NCI-H128 (cell line): ENCODE measurements around the gene CIAO2A.

Experiments
- DNase-seq: peaks from one replicate; lab custom pipeline; 2025; ENCODE audit not compliant: unreplicated experiment; lab: John Stamatoyannopoulos, UW

The CIAO2A gene

GRCh38 chr15:64045101-64045435, 48.6 kb downstream of the CIAO2A start:
- DNase-seq: no peak

- no peak for DNase-seq
These were observed 49.1 kb downstream of the CIAO2A start for GRCh38 chr15:64044300-64045100.

- no peak for DNase-seq
These were observed 54.6 kb downstream of the CIAO2A start for GRCh38 chr15:64038878-64039610.

GRCh38 chr15:64037966-64038365, 55.7 kb downstream of the CIAO2A start:
- DNase-seq: no peak

GRCh38 chr15:64037116-64037515, 56.5 kb downstream of the CIAO2A start:
- no peak for DNase-seq

GRCh38 chr15:64035525-64035924, 58.1 kb downstream of the CIAO2A start:
- no peak for DNase-seq

- DNase-seq: no peak
These were observed 59.1 kb downstream of the CIAO2A start for GRCh38 chr15:64034519-64034918.

GRCh38 chr15:64032329-64032728, 61.3 kb downstream of the CIAO2A start:
- no peak for DNase-seq

GRCh38 chr15:64030123-64030522, 63.5 kb downstream of the CIAO2A start:
- no peak for DNase-seq

- DNase-seq: no peak
These were observed 64.0 kb downstream of the CIAO2A start for GRCh38 chr15:64029633-64030032.

- DNase-seq: no peak
These were observed 64.5 kb downstream of the CIAO2A start for GRCh38 chr15:64029110-64029509.

GRCh38 chr15:64026591-64026990, 67.0 kb downstream of the CIAO2A start:
- DNase-seq: no peak

- no peak for DNase-seq
These were observed 69.2 kb downstream of the CIAO2A start for GRCh38 chr15:64024172-64025050.

- no peak for DNase-seq
These were observed 70.4 kb downstream of the CIAO2A start for GRCh38 chr15:64023220-64023619.

- no peak for DNase-seq
These were observed 71.1 kb downstream of the CIAO2A start for GRCh38 chr15:64022571-64022970.
